Neural cell (in vitro differentiated cells): ENCODE results near the gene ZFPL1. TPM values are rescaled to one million over a fixed set of nuclear protein-coding genes. Genes with fewer than 3 reads are reported as not detected.

Experiments used
- H2AFZ ChIP-seq: fragments of 200-600, 300-800 bp; sonication (generic), shearing (Covaris generic); 2 replicates; pipeline ENCODE4 v1.6.0; 2014; ENCODE audit warnings: low read depth, mild to moderate bottlenecking, antibody characterized with exemption, low read length, moderate library complexity
- H3F3A ChIP-seq: fragments of 200-600 bp; shearing (Covaris generic); 2 replicates; pipeline ENCODE4 v1.6.1; 2016; ENCODE audit warnings: mild to moderate bottlenecking, moderate library complexity, mixed read lengths, antibody characterized with exemption, low read length; ENCODE audit not compliant: insufficient read depth, poor library complexity, severe bottlenecking
- H3K27ac ChIP-seq: fragments of 200-600, 300-800 bp; sonication (generic), shearing (Covaris generic); 2 replicates; pipeline ENCODE4 v1.5.1; 2014; ENCODE audit warnings: mild to moderate bottlenecking, low read length, moderate library complexity
- H3K27me3 ChIP-seq: fragments of 300-800, 200-600 bp; sonication (generic), shearing (Covaris generic); 2 replicates; pipeline ENCODE4 v1.6.0; 2014; ENCODE audit warnings: mild to moderate bottlenecking, low read depth, low read length, moderate library complexity; ENCODE audit not compliant: insufficient read depth
- H3K36me3 ChIP-seq: fragments of 300-800, 200-600 bp; sonication (generic), shearing (Covaris generic); 2 replicates; pipeline ENCODE4 v1.5.1; 2014; ENCODE audit warnings: mild to moderate bottlenecking, antibody characterized with exemption, low read length, moderate library complexity; ENCODE audit not compliant: insufficient read depth
- H3K4me2 ChIP-seq: fragments of 300-800, 200-600 bp; sonication (generic), shearing (Covaris generic); 2 replicates; pipeline ENCODE4 v1.6.0; 2014; ENCODE audit warnings: mild to moderate bottlenecking, low read length
- H3K4me3 ChIP-seq: fragments of 300-800, 200-600 bp; sonication (generic), shearing (Covaris generic); 2 replicates; pipeline ENCODE4 v1.5.1; 2014; ENCODE audit warnings: mild to moderate bottlenecking, low read length, moderate library complexity
- H3K79me2 ChIP-seq: fragments of 200-600 bp; shearing (Covaris generic); replicated peaks from 2 replicates; pipeline ENCODE4 v1.6.0; 2014; ENCODE audit warnings: mild to moderate bottlenecking, low read length, moderate library complexity; ENCODE audit not compliant: insufficient read depth
- H3K9ac ChIP-seq: fragments of 300-800, 200-600 bp; sonication (generic), shearing (Covaris generic); 2 replicates; pipeline ENCODE4 v1.6.1; 2016; ENCODE audit warnings: mild to moderate bottlenecking, low read length, mixed read lengths
- H3K9me2 ChIP-seq: fragments of 200-600 bp; shearing (Covaris generic); 2 replicates; pipeline ENCODE4 v1.6.1; 2016; ENCODE audit warnings: mild to moderate bottlenecking, low read length, mixed read lengths; ENCODE audit not compliant: insufficient read depth
- H3K9me3 ChIP-seq: fragments of 200-600, 300-800 bp; sonication (generic), shearing (Covaris generic); 2 replicates; pipeline ENCODE4 v1.6.1; 2016; ENCODE audit warnings: mild to moderate bottlenecking, mixed run types, low read length, moderate library complexity, mixed read lengths
- H4K20me1 ChIP-seq: fragments of 200-600 bp; shearing (Covaris generic); 2 replicates; pipeline ENCODE4 v1.6.1; 2016; ENCODE audit warnings: mild to moderate bottlenecking, mixed run types; ENCODE audit not compliant: insufficient read depth
- CTCF ChIP-seq: fragments of 450-650 bp; IDR thresholded peaks from 2 replicates; pipeline ENCODE4 v1.5.1; 2014; ENCODE audit warnings: antibody characterized with exemption, mild to moderate bottlenecking, moderate library complexity; ENCODE audit not compliant: poor library complexity, severe bottlenecking
- EP300 ChIP-seq: fragments of 450-650 bp; conservative IDR thresholded peaks from 2 replicates; pipeline ENCODE4 v1.6.1; 2014; ENCODE audit warnings: antibody characterized with exemption, mild to moderate bottlenecking, moderate library complexity; ENCODE audit not compliant: poor library complexity, severe bottlenecking
- EZH2 ChIP-seq: fragments of 200-600, 300-800 bp; shearing (Covaris generic), sonication (generic); IDR thresholded peaks from 2 replicates; pipeline ENCODE4 v1.6.1; 2014; ENCODE audit warnings: antibody characterized with exemption, low read length, borderline replicate concordance, mild to moderate bottlenecking; ENCODE audit not compliant: insufficient read depth, poor library complexity, severe bottlenecking
- MXI1 ChIP-seq: fragments of 450-650 bp; conservative IDR thresholded peaks from 2 replicates; pipeline ENCODE4 v1.6.1; 2014; ENCODE audit warnings: antibody characterized with exemption, mild to moderate bottlenecking; ENCODE audit not compliant: poor library complexity, severe bottlenecking
- POLR2AphosphoS5 ChIP-seq: IDR thresholded peaks from 2 replicates; pipeline ENCODE4 v1.6.1; 2012
- RAD21 ChIP-seq: fragments of 450-650 bp; conservative IDR thresholded peaks from 2 replicates; pipeline ENCODE4 v1.6.1; 2014; ENCODE audit warnings: antibody characterized with exemption, mild to moderate bottlenecking, moderate library complexity
- REST ChIP-seq: IDR thresholded peaks from 2 replicates; pipeline ENCODE4 v1.6.1; 2012; ENCODE audit warnings: borderline replicate concordance
- SMC3 ChIP-seq: fragments of 450-650 bp; conservative IDR thresholded peaks from 2 replicates; pipeline ENCODE4 v1.6.1; 2014; ENCODE audit warnings: antibody characterized with exemption, mild to moderate bottlenecking, moderate library complexity; ENCODE audit not compliant: poor library complexity
- TAF1 ChIP-seq: IDR thresholded peaks from 2 replicates; pipeline ENCODE4 v1.6.1; 2012; ENCODE audit warnings: low read depth
- polyA plus RNA-seq: library from polyadenylated mRNA; depleted of rRNA; stranded (reverse); fragments of >200 nt; gene quantifications from 2 replicates; pipeline ENCODE4 v1.2.3, GENCODE V29; 2014

Gene ZFPL1
- polyA plus RNA-seq, 1 donor from 2014 or later, result 42.0 TPM

- TF ChIP-seq REST (no peak), EZH2 (no peak)
These were observed 47.1 kb upstream of the ZFPL1 start (continued) for GRCh38 chr11:65036931-65037330.

GRCh38 chr11:65040520-65040846, 43.5 kb upstream of the ZFPL1 start:
- H4K20me1 ChIP-seq, result no peaks in the 10 kb centered on the region
- no peaks in the 10 kb centered on the region for H3K9me3 ChIP-seq
- peak overlapping the region; percentile 82 for H3K27ac ChIP-seq
- H3K9ac ChIP-seq, result peak overlapping the region; percentile 76
- H3K27me3 ChIP-seq, result no peaks in the 10 kb centered on the region
- no peak for TF ChIP-seq REST
- TF ChIP-seq EP300, result no peak
- no peak for TF ChIP-seq TAF1
- TF ChIP-seq SMC3, result no peak
- TF ChIP-seq RAD21, result no peak
- no peak for TF ChIP-seq CTCF
- TF ChIP-seq MXI1, result no peak
- TF ChIP-seq POLR2AphosphoS5, result no peak
- no peak for TF ChIP-seq EZH2
- H3K9me2 ChIP-seq, result no peaks in the 10 kb centered on the region
- H3K4me2 ChIP-seq, result no peak overlapping the region
- no peaks in the 10 kb centered on the region for H3F3A ChIP-seq
- H2AFZ ChIP-seq, result peak overlapping the region; percentile 75
- H3K36me3 ChIP-seq, result no peaks in the 10 kb centered on the region
- H3K4me3 ChIP-seq, result peak overlapping the region; percentile 77
- peaks cover 9% of the 10 kb centered on the region for H3K79me2 ChIP-seq
